GM19240 (cell line): ENCODE measurements around the gene RNU6-9.
A peak's percentile ranks its signal among the peaks of the same experiment; 100 is the strongest.

ENCODE experiments used
- DNase-seq: peaks from one replicate; pipeline ENCODE4 v3.0.0; 2011; ENCODE audit warnings: low spot score; ENCODE audit not compliant: insufficient read length

The RNU6-9 gene

DNA sequence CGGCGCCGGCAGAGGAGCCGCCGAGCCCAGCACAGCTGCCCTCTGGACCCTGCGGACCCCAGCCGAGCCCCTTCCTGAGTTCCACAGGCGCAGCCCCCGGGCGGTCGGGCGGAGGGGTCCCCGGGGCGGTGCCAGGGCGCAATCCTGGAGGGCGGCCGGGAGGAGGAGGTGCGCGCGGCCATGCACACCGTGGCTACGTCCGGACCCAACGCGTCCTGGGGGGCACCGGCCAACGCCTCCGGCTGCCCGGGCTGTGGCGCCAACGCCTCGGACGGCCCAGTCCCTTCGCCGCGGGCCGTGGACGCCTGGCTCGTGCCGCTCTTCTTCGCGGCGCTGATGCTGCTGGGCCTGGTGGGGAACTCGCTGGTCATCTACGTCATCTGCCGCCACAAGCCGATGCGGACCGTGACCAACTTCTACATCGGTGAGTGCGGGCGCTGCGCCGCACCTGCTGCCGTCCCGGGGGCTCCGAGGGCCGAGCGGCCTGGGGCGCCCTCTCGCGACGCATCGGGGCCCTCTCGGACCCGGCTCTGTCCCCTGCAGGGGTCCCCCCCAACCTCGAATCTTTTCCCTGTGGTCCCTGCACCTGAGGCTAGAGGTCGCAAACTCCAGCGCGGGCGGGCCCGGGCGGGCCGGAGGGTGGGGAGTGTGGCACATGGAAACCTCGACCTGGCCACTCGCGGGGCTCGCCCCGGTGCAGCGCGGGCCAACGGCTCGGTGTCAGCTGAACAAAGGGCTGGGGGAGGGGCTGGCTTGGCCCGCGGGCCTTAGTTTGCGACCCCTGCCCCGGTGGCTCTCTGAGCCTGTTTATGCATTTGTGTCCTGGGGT, 24.3 kb downstream of the RNU6-9 start, which contains the start of gene KISS1R:
Gene KISS1R (plus strand): TSS at position 11 of the 829 bp plus-strand sequence. CDS start 170 bp downstream, at position 181.
- no peak for DNase-seq

GRCh38 chr19:918152-918437, 24.8 kb downstream of the RNU6-9 start:
- DNase-seq, result no peak

DNA sequence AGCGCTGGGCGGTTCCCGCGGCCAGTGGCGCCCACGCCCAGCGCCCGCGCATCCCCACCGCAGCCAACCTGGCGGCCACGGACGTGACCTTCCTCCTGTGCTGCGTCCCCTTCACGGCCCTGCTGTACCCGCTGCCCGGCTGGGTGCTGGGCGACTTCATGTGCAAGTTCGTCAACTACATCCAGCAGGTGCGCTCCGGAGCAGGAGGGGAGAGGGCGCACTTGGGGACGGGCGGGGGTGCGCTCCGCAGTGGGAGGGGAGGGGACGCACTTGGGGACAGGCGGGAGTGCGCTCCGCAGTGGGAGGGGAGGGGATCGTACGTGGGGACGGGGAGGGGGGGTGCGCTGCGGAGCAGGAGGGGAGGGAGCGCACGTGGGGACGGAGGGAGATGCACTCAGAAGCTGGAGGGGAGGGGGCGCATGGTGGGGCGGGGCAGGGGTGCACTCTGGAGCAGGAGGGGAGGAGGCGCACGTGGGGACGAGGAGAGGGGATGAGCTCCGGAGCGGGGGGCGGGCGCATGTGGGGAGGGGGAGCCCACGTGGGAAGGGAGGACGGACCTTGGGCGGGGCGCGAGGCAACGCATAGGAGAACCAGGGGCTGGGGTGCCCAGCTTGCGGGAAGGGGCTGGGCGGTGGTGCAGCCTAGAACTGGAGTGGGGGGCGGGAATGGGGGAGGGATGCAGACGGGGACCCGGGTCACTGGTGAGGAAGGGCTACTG, 25.4 kb downstream of the RNU6-9 start:
- no peak for DNase-seq

DNA sequence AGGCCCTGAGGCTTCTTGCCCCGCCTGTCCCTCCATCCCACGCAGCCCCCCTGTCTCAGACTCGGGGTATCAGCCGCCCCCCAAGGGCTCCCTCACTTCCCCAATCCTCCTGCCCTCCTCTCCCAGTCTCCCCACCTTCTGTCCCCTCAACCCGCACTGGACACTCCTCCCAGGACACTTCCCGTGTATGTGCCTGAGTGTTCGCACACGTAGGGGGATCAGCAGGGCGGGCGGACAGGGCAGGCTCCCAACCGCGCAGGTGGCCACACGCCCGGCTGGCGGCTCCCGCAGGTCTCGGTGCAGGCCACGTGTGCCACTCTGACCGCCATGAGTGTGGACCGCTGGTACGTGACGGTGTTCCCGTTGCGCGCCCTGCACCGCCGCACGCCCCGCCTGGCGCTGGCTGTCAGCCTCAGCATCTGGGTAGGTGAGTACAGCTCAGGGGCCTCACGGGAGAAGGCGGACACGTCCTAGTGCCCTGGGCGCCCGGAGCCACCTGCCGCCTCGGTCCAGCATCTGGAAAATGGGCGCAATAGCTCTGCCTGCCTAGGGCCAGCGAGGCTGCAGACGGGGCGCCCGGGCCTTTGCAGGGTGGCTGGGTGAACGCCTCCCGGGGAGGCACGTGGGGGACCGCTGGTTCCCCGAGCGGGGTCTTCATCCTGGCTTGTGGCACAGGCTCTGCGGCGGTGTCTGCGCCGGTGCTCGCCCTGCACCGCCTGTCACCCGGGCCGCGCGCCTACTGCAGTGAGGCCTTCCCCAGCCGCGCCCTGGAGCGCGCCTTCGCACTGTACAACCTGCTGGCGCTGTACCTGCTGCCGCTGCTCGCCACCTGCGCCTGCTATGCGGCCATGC, 26.1 kb downstream of the RNU6-9 start:
- DNase-seq, result no peak

DNA sequence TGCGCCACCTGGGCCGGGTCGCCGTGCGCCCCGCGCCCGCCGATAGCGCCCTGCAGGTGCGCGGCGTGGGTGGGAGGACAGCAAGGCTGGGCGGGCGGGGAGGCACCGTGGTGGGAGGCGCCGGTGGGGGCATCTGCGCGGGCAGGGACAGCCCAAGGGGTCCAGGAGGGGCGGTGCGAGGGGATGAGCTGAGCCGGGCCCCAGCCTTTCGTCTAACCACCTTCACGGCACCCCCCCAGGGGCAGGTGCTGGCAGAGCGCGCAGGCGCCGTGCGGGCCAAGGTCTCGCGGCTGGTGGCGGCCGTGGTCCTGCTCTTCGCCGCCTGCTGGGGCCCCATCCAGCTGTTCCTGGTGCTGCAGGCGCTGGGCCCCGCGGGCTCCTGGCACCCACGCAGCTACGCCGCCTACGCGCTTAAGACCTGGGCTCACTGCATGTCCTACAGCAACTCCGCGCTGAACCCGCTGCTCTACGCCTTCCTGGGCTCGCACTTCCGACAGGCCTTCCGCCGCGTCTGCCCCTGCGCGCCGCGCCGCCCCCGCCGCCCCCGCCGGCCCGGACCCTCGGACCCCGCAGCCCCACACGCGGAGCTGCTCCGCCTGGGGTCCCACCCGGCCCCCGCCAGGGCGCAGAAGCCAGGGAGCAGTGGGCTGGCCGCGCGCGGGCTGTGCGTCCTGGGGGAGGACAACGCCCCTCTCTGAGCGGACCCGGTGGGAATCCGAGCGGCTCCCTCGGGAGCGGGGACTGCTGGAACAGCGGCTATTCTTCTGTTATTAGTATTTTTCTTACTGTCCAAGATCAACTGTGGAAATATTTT, 27.0 kb downstream of the RNU6-9 start:
- no peak for DNase-seq

GRCh38 chr19:924553-925086, 31.3 kb downstream of the RNU6-9 start:
- DNase-seq, result no peak

DNA sequence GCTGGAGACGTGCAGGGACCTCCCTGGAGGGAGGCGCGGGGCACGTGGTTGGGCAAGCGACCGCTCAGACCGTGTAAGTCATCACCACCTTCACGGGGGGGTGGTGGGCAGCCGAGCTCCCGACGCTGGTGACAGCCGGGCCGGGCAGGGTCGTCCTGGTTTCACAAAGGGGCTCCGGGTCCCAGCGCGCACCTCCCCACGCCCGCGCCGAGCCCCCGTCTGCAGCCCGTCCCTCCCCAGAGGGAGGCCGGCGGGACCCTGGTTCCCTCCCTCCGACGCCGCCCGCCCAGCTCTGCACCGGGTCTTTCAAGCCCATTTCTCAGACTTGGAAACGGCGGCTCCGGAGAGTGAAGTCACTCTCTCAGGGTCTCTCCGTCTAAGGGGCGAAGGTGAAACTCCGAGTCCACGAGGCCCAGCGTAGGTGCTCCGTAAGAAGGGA, 31.8 kb downstream of the RNU6-9 start:
- DNase-seq, result no peak

DNA sequence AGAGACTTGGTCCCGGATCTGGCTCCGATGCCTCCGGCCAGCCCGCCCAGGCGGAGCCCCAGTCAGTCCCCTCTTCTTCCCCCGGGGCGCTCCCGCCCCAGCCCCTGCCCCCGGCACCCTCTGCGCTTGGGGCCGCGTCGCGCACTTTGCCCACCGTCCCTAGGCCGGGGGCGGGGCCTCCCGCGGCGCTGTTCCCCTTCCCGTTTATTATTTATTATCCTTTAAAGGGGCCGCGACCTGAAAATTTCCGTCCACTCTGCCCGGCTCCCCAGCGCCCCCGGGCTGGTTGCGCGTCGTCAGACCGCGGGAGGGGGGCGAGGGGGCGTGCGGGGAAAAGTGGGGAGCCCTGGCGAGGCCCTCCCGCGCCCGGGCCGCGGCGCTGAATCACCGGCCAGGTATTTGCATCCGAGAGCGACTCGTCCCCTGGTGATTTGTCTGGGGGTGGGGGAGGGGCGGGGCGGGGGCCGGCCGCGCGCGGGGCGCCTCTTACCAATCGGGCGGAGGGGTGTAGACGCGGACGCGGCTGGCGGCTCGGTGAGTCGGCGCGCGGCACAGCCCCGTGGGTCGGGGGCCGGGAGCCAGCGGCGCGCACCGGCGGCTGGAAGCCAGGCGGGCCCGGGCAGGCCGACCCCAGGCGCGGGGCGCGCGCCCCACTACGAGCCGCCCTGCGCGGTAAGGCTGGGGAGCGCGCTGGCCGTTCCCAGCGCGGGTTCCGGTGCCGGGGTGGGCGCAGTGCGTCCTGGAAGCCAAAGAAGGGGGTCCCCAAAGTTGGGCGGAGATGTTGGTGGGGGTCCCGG, 32.4 kb downstream of the RNU6-9 start, which contains the start of gene ARID3A:
Gene ARID3A (plus strand): TSS at position 510 of the 797 bp plus-strand sequence. CDS start 3,494 bp downstream, outside the sequence.
- peak; percentile 92 for DNase-seq

GRCh38 chr19:926323-926588, 33.0 kb downstream of the RNU6-9 start:
- DNase-seq, result no peak

DNA sequence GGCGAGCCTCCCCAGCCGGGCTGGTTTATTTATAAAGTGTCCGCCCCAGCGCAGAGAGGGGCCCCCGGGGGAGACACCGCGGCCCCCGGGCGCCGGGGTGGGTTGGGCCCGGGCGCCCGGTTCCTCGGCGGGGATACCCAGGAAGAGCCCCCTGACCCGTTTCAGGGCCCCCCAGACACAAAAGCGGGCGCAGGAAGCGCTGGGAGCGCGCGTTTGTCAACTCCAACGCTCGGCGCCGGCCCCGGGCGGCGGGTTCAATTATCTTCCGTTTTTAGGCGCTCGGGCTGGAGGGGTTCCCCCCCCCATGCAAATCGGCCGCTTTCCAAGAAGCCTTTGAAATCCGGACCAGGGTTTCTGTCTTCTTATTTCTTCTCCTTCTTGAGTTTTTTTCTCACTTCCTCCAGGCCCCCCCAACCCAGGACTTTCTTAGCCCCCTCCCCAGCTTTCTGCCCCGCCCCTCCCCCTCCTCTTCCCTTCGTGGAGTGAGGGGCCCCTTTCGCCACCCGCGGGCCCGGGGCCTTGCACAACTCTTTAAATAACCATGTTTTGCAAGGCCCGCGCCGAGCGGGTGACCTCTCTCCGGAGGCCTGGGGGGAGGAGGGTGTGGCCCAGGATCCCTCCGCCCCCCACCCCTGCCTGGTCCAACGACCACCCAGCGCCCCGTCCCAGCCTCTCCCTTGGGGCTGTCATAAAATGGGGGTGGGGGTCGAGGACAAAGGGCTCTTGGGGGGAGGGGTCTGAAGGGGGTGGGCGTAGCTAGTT, 33.5 kb downstream of the RNU6-9 start:
- peak; percentile 89 for DNase-seq

DNA sequence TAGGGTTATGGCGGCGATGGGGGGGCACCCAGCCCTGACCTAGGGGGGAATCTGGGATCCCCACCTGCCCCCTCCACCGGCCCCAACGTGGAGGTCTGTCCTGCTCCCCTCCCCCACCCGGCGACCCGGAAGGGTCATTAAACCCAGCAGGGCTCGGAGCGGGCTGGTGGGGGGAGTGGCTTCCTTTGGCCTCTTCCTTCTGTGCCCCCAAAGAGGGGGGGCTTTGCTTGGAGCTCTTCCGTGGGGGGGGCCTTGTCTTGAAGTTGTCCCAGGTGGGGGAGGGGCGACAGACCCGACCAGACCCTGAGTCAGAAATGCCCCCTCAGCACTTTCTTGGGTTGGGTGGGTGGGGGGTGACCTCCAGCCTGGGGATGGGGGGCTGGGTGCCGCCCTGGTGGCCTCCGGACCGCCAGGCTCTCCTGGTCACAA, 34.1 kb downstream of the RNU6-9 start:
- peak; percentile 42 for DNase-seq

- no peak for DNase-seq
Observed at GRCh38 chr19:927780-928401, 34.6 kb downstream of the RNU6-9 start.

- DNase-seq, result no peak
Observed at GRCh38 chr19:928471-929202, 35.4 kb downstream of the RNU6-9 start.

- DNase-seq, result no peak
Observed at GRCh38 chr19:929203-929890, 36.1 kb downstream of the RNU6-9 start.

- DNase-seq, result no peak
Observed at GRCh38 chr19:929891-930258, 36.6 kb downstream of the RNU6-9 start.

DNA sequence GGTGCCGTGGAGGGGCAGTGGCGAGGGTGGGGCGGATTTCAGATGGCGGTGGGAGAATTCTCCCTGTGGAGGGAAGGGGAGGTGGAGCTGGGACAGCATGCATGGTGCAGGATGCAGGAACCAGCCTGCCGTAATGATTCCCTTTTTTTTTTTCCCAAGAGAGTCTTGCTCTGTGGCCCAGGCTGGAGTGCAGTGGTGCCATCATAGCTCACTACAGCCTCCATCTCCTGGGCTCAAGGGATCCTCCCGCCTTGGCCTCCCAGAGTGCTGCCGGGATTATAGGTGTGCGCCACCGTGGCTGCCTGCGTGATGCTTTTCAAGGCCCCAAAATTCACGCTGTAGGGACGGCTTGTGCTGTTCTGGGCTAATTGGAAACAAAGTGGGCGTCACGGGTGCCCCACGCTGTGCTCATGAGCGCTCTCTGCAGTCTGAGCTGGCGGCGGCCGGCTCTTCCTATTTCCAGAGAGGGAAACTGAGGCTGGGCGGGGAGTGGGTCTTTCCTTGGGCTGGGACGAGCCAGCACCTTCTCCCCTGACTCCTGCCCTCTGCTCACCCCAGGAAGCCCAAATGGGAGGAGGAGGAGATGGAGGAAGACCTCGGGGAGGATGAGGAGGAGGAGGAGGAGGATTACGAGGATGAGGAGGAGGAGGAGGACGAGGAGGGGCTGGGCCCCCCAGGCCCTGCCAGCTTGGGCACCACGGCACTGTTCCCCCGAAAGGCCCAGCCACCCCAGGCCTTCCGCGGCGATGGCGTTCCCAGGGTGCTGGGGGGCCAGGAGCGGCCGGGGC, 38.8 kb downstream of the RNU6-9 start:
- DNase-seq, result no peak
